Lower lobe of right lung (tissue), 2 donors: ENCODE data around the gene GLYR1. TPM values are rescaled to one million over a fixed set of nuclear protein-coding genes. Genes with fewer than 3 reads are reported as not detected.

Source experiments
- ATAC-seq, 2 donors: fragments of 200-7000 bp; cut with Tn5 transposase; one replicate each; pipeline ENCODE4 v1.9.1; 2020 to 2022; ENCODE audit warnings: mild to moderate bottlenecking in 2 of 2, moderate library complexity in 2 of 2
- DNase-seq: peaks from one replicate; pipeline ENCODE4 v3.0.0-alpha.2; 2020
- H3K27ac ChIP-seq: fragments of 200-600 bp; one replicate; pipeline ENCODE4 v1.8.0; 2022
- H3K27me3 ChIP-seq: fragments of 200-600 bp; one replicate; pipeline ENCODE4 v1.8.0; 2022; ENCODE audit warnings: low read depth
- H3K36me3 ChIP-seq: fragments of 200-600 bp; one replicate; pipeline ENCODE4 v1.8.0; 2022; ENCODE audit warnings: mild to moderate bottlenecking
- H3K4me1 ChIP-seq: fragments of 200-600 bp; one replicate; pipeline ENCODE4 v1.8.0; 2022
- H3K4me3 ChIP-seq: fragments of 200-600 bp; one replicate; pipeline ENCODE4 v1.8.0; 2022; ENCODE audit warnings: mild to moderate bottlenecking
- H3K9me3 ChIP-seq: fragments of 200-600 bp; one replicate; pipeline ENCODE4 v1.8.0; 2022
- intact Hi-C: fragments of 100-400 bp; cut with DNase I; formaldehyde crosslinking; loops from one replicate; pipeline ENCODE4 v1.11.0; 2022
- total RNA-seq: library from RNA; stranded (reverse); fragmentation: NEBNext Ultra II Directional; extraction: Animal tissue kit (Norgen Biotek cat#: 25700); gene quantifications from one replicate; pipeline ENCODE4 v1.2.1, GENCODE V29; 2021
- TF ChIP-seq, protein P1 (sequence below): fragments of 200-600 bp; IDR thresholded peaks from one replicate; pipeline ENCODE4 v1.8.0; 2022; ENCODE audit warnings: antibody characterized with exemption, mild to moderate bottlenecking
- donor health status: DM: no; HTN: yes; CAD: no; lungs with severe emphysema.

GLYR1 gene
- total RNA-seq, 1 donor from 2014 or later: 89.3 TPM

GRCh38 chr16:4892361-4893102 is 45.4 kb upstream of the GLYR1 start:
- Histone ChIP-seq H3K4me1 (no peaks in the 10 kb centered on the region), H3K27me3 (no peaks in the 10 kb centered on the region), H3K9me3 (no peaks in the 10 kb centered on the region), H3K27ac (no peak overlapping the region), H3K36me3 (peaks cover 95% of the 10 kb centered on the region), H3K4me3 (no peak overlapping the region)
- intact Hi-C loops: no loop called here
- DNase-seq: no peak
- ATAC-seq: no peak
- TF ChIP-seq, protein P1, sequence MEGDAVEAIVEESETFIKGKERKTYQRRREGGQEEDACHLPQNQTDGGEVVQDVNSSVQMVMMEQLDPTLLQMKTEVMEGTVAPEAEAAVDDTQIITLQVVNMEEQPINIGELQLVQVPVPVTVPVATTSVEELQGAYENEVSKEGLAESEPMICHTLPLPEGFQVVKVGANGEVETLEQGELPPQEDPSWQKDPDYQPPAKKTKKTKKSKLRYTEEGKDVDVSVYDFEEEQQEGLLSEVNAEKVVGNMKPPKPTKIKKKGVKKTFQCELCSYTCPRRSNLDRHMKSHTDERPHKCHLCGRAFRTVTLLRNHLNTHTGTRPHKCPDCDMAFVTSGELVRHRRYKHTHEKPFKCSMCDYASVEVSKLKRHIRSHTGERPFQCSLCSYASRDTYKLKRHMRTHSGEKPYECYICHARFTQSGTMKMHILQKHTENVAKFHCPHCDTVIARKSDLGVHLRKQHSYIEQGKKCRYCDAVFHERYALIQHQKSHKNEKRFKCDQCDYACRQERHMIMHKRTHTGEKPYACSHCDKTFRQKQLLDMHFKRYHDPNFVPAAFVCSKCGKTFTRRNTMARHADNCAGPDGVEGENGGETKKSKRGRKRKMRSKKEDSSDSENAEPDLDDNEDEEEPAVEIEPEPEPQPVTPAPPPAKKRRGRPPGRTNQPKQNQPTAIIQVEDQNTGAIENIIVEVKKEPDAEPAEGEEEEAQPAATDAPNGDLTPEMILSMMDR: no peak

GRCh38 chr16:4891886-4892216 is 44.8 kb upstream of the GLYR1 start:
- H3K27me3 ChIP-seq: no peaks in the 10 kb centered on the region
- no peak for DNase-seq
- no peak for ATAC-seq
- H3K36me3 ChIP-seq: peaks cover 95% of the 10 kb centered on the region
- H3K4me1 ChIP-seq: no peaks in the 10 kb centered on the region
- TF ChIP-seq, protein P1: no peak
- no peaks in the 10 kb centered on the region for H3K9me3 ChIP-seq
- intact Hi-C loops: no loop called here
- H3K27ac ChIP-seq: no peak overlapping the region
- H3K4me3 ChIP-seq: no peak overlapping the region

- no peaks in the 10 kb centered on the region for H3K9me3 ChIP-seq
- H3K4me3 ChIP-seq: no peak overlapping the region
- ATAC-seq: no peak
Measured at GRCh38 chr16:4891097-4891885, 44.2 kb upstream of the GLYR1 start.

GRCh38 chr16:4890686-4891085 is 43.6 kb upstream of the GLYR1 start:
- Histone ChIP-seq H3K9me3 (no peaks in the 10 kb centered on the region), H3K36me3 (peaks cover 98% of the 10 kb centered on the region), H3K27ac (no peak overlapping the region), H3K4me3 (no peak overlapping the region), H3K4me1 (no peaks in the 10 kb centered on the region), H3K27me3 (no peaks in the 10 kb centered on the region)
- DNase-seq (no peak), ATAC-seq (no peak)
- TF ChIP-seq, protein P1: no peak
- intact Hi-C loops: no loop called here

More at GRCh38 chr16:4891097-4891885, 44.2 kb upstream of the GLYR1 start:
- Histone ChIP-seq H3K4me1 (no peaks in the 10 kb centered on the region), H3K27me3 (no peaks in the 10 kb centered on the region), H3K27ac (no peak overlapping the region), H3K36me3 (peaks cover 96% of the 10 kb centered on the region)
- intact Hi-C loops: no loop called here
- DNase-seq: no peak
- TF ChIP-seq, protein P1: no peak

- no peak for ATAC-seq
- intact Hi-C loops: no loop called here
- Histone ChIP-seq H3K36me3 (peaks cover 98% of the 10 kb centered on the region), H3K27me3 (no peaks in the 10 kb centered on the region), H3K9me3 (no peaks in the 10 kb centered on the region), H3K4me1 (no peaks in the 10 kb centered on the region), H3K4me3 (no peak overlapping the region), H3K27ac (no peak overlapping the region)
- no peak for DNase-seq
- TF ChIP-seq, protein P1: no peak
Measured at GRCh38 chr16:4890026-4890425, 42.9 kb upstream of the GLYR1 start.
